Measurements from ENCODE around the gene SMARCA5.
"Not testable (repeated sequence)": the region's sequence is repeated elsewhere in the genome, so short reads cannot be mapped to it uniquely, and the experiment has no call there.

SMARCA5 gene, protein sequence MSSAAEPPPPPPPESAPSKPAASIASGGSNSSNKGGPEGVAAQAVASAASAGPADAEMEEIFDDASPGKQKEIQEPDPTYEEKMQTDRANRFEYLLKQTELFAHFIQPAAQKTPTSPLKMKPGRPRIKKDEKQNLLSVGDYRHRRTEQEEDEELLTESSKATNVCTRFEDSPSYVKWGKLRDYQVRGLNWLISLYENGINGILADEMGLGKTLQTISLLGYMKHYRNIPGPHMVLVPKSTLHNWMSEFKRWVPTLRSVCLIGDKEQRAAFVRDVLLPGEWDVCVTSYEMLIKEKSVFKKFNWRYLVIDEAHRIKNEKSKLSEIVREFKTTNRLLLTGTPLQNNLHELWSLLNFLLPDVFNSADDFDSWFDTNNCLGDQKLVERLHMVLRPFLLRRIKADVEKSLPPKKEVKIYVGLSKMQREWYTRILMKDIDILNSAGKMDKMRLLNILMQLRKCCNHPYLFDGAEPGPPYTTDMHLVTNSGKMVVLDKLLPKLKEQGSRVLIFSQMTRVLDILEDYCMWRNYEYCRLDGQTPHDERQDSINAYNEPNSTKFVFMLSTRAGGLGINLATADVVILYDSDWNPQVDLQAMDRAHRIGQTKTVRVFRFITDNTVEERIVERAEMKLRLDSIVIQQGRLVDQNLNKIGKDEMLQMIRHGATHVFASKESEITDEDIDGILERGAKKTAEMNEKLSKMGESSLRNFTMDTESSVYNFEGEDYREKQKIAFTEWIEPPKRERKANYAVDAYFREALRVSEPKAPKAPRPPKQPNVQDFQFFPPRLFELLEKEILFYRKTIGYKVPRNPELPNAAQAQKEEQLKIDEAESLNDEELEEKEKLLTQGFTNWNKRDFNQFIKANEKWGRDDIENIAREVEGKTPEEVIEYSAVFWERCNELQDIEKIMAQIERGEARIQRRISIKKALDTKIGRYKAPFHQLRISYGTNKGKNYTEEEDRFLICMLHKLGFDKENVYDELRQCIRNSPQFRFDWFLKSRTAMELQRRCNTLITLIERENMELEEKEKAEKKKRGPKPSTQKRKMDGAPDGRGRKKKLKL

DNA sequence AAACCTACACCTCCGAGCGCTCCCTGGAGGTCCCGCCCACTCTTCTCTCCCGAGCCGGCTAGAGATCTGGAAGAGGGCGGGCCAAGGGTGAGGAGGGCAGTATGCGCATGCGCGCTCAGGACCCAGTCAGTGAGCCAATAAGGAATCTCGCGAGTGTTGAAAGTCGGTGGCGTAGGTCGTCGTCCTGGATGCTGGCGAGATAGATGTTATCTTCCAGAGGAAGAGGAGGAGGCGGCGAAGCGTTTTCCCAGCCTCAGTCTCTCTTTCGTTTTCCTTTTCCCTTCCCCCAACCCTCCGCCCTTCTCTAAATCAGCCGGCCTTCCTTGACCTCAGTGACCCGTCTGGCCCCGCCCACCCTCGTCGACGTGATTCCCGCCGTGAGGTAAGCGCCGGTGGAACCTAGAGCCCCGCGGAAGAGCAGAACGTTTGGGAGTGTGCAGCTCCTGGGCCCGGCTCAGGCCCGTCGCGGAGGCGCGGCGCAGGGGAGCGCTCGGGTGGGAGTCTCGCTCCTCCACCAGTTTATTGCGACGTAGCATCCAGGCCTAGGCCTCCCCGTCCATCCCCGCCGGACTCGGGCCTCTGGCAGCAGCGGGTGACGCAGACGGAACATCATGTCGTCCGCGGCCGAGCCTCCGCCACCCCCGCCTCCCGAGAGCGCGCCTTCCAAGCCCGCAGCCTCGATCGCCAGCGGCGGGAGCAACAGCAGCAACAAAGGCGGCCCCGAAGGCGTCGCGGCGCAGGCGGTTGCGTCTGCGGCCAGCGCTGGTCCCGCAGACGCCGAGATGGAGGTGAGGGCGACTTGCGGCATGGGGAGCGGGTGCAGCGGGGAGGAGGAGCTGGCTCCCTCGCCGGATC, at the start of gene SMARCA5:
Gene SMARCA5, plus strand, starts transcription at position 389 of the 855 bp plus-strand sequence. Its CDS starts 223 bp downstream, at position 612.
- DNase-seq = peak; percentile 99

DNA sequence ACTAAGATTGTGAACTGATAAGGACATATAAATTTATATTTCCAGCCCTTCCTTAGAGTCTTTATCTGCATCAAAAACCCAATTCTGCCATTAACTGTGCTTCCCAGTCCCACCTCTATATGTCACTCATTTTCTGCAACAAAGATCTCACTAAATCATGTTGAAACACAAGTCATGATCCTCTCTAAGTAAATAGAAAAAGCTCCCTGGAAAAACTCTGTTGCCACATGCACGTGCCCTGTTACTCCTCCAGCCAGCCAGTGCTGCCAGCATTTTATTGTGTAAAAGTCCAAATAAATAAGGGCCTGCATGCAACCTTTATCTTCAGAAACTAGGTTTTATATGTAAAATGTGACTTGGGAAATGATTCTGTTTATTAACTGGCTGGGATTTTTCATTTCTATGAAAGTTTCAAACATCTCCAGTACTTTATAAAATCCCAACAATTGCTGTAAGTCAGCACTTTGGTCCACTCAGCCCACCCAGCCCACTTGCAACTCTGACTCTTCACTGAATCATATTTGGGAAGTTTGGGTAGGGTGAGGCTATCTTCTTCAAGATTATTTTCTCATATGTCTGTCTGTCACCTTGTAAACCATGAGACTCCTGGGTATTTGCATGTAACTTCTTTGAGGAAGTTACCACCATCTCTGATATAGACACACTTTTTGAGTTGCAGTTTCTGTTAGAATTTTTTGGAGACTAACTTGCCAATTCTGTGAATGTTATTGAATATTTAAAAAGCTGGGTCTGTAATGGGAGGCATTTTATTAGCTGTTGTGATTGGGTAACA, 40.0 kb upstream of the SMARCA5 start:
- DNase-seq = no peak

DNA sequence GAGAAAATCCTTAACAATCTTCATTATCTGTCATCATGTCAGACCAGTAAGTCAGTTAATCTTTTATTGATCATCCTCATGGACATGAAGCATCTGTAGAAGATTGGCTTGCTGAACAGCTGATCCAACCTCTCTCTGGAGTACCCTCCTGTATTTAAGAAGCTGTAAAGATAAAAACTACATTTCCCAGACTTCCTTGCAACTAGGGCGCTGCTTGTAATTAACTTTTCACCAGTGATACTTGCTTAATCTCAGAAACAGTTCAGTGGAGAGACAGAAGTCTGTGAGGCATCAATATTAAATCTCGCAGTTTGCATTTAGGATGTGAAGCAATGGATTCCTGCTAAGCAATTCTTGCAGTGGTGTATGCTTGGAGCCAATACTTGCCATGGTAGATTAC, 36.0 kb upstream of the SMARCA5 start:
- no peak for DNase-seq

DNA sequence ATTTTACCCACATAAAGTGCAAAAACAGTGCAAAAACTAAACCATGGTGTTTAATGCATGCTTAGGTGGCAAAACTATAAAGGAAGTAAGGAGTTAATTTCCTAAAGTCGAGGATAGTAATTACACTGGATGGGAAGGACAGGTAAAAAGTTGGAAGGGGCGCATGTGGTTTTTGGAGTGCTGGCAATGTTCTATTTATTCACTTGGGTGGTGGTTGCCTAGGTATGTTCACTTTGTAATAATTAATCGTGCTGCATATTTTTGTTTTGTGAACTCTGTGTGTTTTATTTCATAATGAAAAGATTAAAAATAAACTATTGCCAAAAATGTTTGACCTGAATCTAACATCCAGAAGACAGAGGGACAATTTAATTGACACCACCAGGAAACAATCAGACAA, 32.1 kb upstream of the SMARCA5 start:
- DNase-seq = no peak

DNA sequence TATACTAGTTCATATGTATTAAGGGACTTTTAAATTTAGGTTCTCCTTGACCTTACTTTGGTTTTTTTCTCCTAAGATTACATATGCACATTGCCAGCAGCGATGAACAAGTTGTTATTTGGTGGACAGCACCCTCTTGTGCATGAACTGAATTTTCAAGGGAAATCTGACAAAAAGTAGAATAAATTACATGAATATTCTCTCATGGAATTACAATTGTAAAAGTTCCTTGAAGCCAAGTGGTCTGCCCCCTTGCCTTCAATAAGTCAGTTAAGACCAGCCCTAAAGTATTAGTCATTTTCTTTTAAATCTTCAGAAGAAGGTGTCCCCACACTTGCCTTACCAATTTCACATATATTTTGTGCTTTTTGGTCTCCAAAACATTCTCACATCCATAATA, 30.7 kb upstream of the SMARCA5 start:
- peak; percentile 71 for DNase-seq

DNA sequence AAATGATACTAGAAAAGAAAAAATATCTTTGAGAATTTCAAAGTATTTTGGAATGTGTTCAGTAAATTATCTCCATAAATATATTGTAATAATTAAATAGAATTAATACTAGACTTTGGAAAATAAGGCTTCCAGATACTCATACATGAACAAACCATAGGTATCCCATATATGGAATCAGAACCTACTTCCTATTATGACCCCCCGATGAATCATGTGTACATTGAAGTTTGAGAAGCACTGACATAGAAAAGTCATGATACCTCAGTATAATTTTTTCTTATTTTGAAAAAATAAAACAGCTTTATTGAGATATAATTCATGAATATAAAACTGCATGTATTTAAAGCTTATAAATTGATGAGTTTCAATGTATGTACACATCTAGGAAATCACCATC, 27.2 kb upstream of the SMARCA5 start:
- DNase-seq = no peak

DNA sequence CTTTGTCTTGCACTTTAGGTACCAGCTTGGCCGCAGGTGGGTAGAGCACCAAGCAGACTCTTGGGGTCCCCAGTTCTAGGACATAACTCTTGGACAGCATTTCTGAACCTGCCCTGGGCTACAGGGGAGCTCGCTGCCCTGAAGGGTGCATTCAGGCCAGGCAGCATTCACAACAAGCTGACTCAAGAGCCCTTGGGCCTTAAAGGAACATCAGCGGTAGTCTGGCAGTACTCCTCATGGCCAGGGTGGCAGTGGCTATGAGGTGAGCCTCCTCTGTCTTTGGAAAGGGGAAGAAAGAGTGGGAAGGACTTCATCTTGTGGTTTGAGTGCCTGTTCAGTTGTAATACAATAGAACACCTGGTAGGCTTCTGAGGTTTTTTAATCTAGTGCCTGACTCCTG, 24.8 kb upstream of the SMARCA5 start:
- no peak for DNase-seq

DNA sequence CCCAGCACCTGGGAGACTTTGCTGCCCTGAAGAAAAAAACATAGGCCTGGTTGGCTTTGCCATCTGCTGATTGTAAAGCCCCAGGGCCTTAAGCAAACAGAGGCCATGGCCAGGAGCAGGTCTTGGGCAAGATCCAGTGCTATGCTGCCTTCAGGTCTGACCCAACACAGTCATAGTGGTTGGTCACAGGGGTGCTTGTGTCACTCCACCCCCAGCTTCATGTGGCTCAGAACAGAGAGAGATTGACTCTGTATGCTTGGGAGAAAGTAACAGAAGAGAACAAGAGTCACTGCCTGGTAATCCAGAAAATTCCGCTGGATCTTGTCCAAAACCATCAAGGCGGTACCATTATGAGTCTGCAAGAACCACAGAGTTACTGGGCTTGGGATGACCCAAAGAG, 24.4 kb upstream of the SMARCA5 start:
- DNase-seq = no peak

DNA sequence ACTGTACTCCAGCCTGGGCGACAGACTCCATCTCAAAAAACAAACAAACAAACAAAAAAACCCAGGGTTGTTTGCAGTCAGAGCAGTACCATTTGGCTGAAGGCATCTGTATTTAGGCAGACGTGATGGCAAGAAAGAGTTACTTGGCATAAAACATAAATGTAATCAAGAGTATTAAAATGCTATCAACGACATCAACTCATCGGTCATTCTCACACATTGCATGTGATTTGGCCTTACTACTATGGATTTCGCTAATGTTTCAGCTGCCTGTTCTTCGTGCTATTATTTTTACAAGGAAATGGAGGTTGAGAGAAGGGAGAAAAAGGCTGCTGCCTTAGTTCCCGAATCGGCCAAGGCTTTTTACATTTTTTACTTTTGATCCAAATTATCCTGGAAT, 15.5 kb upstream of the SMARCA5 start:
- no peak for DNase-seq

DNA sequence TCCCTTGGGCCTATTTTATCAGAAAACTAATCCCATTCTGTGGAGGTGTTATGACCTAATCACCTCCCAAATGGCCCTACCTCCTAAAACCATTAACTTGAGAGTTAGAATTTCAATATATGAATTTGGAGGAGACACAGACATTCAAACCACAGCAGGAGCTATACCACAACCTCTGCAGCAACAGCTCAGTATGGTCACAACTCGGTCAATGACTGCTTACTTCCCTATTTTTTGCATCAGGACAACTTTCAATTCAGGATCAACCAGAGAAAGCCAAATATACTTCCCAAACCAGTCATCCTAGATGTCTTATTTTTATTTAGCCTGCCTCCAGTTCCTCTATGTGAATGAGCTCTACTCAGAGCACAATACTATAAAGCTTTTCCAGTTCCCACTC, 11.3 kb upstream of the SMARCA5 start:
- no peak for DNase-seq

DNA sequence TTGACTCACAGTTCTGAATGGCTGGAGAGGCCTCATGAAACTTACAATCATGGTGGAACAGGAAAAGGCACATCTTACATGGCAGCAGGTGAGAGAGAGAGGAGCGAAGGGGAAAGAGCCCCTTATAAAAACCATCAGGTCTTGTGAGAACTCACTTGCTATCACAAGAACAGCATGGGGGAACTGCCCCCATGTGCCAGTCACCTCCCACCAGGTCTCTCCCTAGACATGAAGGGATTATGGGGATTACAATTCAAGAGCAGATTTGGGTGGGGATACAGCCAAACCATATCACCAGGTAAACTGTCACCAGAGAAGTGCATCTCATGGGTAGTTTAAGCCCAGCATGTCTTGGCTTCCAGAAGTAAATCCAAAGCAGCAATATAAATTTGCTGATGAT, 7.5 kb upstream of the SMARCA5 start:
- DNase-seq = no peak

DNA sequence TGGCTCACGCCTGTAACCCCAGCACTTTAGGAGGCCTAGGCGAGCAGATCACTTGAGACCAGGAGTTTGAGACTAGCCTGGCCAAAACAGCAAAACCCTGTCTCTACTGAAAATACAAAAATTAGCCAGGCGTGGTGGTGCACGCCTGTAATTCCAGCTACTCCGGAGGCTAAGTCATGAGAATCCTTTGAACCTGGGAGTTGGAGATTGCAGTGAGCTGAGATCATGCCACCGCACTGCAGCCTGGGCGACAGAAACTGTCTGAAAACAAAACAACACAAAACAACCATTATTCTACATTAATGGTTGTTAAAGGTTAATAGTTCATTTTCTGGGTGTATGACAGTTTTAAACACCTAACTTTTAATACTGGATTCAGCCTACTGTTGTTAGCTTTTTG, 1.6 kb upstream of the SMARCA5 start:
- no peak for DNase-seq

DNA sequence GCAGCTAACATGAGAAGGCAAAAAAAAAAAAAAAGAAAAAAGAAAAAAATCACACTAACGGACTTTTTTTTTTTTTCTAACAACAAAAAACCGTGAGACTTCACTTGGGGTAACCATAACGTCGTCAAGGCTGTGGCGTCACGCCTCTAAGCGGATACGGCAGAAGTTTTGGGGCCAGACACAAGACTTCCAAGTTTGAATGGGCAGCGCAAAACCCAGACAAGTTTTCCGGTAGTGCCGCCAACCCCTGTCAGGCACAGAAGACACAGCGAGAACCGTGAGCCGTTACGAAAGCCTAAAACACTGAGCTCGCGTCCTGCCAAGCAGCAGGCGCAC, 556 bp upstream of the SMARCA5 start:
- DNase-seq = no peak

DNA sequence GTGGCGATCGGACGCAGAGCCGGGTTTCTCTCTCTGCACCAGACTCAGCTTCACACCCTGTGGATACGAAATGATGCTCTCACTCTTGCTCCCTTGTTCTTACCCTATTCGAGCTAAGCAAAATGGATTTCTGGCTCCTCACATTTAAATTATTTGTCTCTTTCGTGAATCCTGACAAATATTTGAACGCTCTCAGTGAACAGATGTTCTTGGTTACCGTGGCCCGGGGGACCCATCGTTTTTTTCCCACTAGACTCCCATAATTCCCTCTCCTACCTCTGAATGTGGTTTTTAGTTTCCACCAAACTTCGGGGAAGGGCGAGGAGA, 630 bp downstream of the SMARCA5 start:
- DNase-seq = peak; percentile 88

DNA sequence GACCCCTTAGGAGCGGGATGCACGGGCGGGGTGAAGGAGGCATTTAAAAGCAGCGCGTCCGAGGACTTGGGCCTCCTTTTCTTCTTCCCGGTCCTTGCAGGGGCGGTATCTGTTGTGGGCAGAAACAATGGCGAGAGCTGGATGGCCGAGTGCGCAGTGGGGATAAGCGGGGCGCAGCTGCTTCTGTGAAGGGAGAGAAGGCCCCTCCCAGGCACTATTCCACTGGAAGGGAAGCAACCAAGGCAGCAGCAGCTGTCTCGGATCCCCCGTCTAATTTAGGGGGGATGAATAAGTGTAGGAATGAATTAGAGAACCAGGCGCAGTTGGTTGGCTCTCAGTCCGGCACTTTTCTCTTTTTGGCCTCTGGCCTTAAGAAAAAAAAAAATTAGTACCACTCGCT, 995 bp downstream of the SMARCA5 start:
- DNase-seq = peak; percentile 92

DNA sequence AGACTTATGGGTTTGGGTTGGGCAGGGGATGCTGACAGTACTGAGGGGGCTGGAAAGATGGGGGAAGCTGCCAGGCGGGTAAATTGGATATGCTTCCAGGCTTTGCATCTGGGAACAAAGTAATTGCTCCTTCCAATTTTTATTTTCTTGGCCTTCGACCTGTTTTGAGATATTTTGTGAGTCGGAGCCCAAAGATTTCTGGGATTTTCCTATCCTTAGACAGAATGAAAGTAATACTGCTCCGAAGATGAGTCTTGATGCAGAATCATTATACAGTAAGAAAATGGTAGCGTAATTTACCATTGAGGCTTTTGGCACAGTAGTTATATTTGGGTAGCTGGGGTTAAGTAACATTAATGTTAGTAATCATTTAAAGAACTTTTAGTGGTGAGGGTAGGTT, 1.4 kb downstream of the SMARCA5 start:
- DNase-seq = no peak

DNA sequence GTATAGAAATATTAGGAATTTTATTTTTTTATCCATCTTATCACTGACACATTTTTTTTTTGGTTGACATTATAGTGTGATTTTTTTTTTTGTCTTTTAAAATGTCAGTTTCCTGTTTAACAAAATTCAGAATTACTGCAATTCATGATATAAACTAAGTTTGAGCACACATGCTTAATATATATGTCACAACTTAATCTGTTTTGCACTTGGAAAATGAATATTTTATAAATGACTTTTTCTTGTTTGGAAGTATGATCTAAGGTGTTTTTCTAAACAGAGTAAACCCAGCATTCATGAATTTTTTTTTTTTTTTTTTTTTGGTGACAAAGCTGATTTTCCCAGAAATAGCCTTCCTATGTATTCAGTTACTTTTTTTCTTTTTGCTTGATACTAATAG, 2.4 kb downstream of the SMARCA5 start:
- DNase-seq = no peak

DNA sequence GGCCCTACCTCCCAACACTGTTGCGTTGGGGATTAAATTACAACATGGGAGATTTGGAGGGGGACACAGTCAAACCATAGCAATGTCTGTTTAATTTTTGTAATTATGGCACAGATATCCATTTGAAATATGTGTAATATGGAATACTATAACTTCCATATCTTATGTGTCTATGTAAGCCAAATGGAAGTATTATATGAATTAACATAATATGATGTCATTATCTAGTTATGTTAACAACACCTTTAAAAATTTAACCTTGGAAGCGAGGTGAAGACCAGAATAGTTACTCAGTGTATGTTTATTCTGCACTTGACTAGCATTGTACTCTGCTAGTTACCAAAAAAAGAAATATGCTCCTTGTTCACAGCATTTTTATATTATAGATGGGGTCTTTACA, 4.3 kb downstream of the SMARCA5 start:
- no peak for DNase-seq

DNA sequence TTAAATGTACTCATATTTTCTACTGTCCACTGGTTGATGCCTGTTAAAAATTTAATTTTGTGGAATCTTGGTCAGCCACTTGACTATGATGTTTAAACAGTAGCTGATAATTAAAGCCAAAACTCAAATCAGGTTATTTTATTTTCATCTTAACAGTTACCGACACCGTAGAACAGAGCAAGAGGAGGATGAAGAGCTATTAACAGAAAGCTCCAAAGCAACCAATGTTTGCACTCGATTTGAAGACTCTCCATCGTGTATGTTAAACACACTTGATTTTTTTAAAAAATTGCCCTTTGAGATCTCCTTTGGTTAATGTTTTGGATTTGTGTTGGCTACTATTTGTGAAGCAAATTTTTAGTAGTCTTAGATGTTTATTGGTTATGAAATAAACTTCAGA, 10.7 kb downstream of the SMARCA5 start:
- DNase-seq = no peak

DNA sequence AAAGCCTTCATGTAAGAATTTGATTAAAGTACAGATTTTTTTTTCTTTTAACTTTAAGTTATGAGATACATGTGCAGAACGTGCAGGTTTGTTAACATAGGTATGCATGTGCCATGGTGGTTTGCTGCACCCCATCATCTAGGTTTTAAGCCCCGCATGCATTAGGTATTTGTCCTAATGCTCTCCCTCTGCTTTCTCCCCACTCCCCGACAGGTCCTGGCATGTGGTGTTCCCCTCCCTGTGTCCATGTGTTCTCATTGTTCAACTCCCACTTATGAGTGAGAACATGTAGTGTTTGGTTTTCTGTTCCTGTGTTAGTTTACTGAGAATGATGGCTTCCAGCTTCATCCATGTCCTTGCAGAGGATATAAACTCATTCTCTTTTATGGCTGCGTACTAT, 14.5 kb downstream of the SMARCA5 start:
- not testable (repeated sequence) for DNase-seq

DNA sequence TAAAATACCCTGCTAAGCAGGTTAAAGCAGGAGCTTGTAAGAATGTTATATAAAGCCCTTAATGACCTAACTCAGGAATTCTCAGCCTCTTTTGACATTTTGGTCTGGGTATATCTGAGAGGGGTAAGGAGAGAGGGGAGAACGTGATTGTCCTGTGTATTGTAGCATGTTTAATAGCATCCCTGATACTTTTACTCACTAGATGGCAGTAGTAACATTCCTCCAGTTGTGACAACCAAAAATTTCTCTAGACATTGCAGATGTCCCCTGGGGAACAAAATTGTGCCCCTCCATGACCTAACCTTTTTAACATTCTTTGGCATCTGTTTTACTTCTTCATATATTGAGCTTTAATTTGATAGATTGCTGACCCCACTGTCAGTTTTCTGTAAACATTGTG, 17.9 kb downstream of the SMARCA5 start:
- peak; percentile 35 for DNase-seq

DNA sequence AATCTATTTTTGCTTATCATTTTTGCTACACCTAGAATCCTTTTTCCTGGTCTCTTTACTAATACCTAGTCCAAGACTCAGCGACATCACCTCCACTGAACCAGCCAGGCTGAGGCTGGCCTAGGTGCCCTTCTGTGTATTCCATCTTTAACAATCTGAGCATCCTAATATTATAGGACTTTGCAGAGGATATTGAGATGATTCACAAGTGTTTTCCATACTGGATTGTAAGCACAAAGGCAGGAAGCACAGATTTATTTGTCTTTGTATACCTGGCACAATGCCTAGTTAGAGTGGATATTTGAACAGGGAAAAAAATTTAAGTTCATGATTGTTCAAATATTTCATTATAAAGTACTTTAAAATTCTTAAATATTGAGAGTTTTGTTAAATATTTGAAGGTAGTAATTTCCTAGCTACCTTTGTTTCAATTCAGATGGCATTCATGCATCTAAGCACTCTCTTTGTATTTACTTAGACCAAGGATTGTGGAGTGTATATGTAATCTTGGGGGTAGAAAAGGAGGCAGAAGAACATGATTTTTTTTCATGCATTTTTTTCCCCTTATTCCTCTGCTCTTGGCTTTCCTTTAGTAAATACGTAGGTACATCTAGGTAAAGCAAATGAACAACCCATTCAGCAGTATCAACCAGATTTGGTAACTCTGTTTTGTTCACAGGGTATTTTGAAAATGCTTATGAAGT, 18.4 kb downstream of the SMARCA5 start:
- peak; percentile 0 for DNase-seq
